ENCODE data around the gene HIVEP2.

GRCh38 chr6:142942805-142943227 lies 2.2 kb downstream of the HIVEP2 start:
- TF ChIP-seq CTCF (conservative IDR thresholded peaks at IDR 0.05; ENCODE audit: low read depth, low read length) (peak; percentile 59), EZH2 (IDR thresholded peaks at IDR 0.05; ENCODE audit: low read length, unreplicated experiment) (no peak)

Measured in PC-3 (cell line).